GM10266 (cell line): ENCODE results near the gene LRRC49.

Experiments used
- DNase-seq: peaks from one replicate; pipeline ENCODE4 v3.0.0; 2012; ENCODE audit errors: extremely low spot score
- TF ChIP-seq, protein P1 (sequence below): IDR thresholded peaks from 2 replicates; pipeline ENCODE4 v1.5.1; 2012; ENCODE audit warnings: mild to moderate bottlenecking, low read depth; ENCODE audit not compliant: control insufficient read depth, insufficient read depth; ENCODE audit errors: missing control alignments

LRRC49 gene

DNA sequence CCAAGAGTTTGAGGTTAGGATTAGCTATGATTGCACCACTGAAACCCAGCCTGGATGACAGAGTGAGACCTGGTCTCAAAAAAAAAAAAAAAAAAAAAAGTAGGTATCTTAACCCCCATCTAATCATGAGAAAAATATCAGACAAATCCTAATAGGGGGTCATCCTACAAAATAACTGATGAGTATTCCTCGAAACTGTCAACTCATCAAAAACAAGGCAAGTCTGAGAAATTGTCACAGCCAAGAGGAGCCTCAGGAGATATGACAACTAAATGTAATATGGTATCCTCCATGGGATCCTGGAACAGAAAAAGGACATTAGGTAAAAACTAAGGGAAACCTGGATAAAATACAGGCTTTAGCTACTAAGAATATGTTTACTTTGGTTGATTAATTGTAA is 70.6 kb downstream of the LRRC49 start:
- TF ChIP-seq, protein P1, sequence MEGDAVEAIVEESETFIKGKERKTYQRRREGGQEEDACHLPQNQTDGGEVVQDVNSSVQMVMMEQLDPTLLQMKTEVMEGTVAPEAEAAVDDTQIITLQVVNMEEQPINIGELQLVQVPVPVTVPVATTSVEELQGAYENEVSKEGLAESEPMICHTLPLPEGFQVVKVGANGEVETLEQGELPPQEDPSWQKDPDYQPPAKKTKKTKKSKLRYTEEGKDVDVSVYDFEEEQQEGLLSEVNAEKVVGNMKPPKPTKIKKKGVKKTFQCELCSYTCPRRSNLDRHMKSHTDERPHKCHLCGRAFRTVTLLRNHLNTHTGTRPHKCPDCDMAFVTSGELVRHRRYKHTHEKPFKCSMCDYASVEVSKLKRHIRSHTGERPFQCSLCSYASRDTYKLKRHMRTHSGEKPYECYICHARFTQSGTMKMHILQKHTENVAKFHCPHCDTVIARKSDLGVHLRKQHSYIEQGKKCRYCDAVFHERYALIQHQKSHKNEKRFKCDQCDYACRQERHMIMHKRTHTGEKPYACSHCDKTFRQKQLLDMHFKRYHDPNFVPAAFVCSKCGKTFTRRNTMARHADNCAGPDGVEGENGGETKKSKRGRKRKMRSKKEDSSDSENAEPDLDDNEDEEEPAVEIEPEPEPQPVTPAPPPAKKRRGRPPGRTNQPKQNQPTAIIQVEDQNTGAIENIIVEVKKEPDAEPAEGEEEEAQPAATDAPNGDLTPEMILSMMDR, result no peak

DNA sequence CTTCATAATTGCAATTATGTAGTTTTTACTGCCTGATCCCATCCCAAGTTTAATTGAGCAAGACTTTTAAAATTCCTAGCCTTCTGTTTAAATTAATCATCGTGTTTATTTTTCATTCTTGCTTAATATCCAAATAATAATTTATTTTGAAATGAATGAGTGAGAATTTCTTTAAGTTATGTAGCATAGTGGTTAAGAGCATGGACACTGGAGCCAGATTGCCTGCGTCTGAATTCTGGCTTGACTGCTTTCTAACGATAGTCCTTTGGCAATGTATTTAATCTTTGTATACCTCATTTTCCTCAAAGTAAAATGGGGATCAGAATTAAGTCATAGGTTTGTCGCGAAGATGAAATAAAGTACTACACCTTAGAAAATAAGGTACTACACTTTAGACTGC is 71.4 kb downstream of the LRRC49 start:
- TF ChIP-seq, protein P1, result no peak
- no peak for DNase-seq

More for the DNA sequence above, 70.6 kb downstream of the LRRC49 start:
- DNase-seq, result no peak

DNA sequence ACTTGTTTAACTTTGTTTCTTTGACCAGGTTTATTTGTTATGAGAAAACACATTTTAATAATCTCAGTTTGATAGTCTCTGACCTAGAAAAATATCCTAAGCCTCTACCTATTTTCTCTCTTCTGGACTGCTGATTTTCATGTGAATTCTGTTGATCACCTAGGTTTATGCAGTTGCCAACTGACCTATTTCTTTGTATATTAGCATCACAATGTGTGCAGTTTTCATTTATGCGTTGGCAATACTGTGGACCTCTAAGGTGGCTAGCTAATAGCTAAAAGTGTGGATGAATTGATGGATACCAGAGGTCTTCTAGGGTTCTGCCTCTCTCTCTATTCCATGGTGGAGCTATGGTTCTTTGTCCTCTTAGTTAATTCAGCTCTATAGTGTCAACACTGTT is 72.1 kb downstream of the LRRC49 start:
- TF ChIP-seq, protein P1, result no peak
- no peak for DNase-seq

DNA sequence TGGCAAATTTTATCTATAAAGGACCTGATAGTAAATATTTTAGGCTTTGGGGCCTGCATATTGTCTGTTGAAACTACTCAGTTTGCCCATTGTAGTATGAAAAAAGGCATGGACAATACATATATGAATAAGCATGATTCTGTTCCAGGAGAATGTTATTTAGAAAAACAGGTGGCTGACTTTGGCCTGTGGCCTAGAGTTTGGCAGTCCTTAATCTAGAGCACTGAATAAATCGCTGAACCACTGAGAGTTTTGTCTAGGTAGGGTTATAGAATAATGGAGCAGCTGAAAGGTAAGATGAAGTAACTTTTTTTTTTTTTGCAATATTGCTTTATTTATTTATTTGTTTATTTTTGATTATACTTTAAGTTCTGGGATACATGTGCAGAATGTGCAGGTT is 75.0 kb downstream of the LRRC49 start:
- TF ChIP-seq, protein P1, result no peak
- DNase-seq, result no peak

DNA sequence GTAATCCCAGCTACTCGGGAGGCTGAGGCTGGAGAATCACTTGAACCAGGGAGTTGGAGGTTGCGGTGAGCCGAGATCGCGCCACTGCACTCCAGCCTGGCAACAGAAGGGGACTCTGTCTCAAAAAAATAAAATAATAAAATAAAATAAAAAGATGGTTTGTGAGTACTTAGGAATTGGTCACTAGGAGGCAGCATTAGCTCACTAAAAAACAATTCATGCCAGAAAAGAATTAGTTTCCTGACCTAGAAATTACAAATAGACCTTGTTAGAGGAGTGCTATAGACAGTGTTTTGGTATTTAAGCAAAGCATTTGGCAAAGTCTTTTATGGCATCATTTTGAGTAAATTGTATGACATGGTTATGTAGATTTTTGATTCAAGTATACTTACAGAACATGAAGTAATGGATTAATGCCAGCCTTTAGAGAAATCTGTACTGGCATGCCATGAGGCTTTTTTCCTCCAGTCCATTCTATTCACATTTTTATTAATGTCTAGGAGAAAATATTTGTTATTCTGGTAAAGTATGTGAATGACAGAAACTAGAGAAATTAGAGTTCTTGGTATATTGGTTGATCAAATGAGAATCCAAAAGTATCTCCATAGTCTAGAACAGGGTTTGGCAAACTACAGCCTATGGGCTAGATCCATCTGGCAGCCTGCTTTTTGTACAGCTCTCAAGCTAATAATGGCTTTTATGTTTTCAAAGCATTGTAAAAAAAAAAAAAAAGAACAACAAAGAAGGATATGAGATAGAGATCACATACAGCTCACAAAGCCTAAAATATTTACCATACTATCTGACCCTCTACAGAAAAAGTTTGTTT is 81.6 kb downstream of the LRRC49 start:
- DNase-seq, result no peak
- TF ChIP-seq, protein P1, result no peak

DNA sequence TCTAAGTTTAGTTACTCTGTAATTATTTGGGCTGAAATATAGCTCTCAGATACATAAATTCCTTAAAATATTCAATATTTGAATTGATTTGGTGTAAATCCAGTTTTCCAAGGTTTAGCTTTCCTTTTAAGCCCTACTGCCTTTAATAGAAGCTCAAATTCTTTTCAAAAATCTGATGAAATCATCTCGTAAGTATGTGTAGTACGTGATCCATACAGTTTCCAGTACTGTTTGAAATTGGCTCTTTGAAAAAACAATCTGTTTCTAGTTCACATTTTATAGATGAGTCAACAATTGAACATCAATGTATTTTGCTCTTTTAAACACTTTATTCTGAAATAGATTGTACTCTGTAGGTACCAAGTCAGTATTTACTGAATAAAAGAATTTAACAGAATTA is 84.2 kb downstream of the LRRC49 start:
- TF ChIP-seq, protein P1, result no peak
- DNase-seq, result no peak

DNA sequence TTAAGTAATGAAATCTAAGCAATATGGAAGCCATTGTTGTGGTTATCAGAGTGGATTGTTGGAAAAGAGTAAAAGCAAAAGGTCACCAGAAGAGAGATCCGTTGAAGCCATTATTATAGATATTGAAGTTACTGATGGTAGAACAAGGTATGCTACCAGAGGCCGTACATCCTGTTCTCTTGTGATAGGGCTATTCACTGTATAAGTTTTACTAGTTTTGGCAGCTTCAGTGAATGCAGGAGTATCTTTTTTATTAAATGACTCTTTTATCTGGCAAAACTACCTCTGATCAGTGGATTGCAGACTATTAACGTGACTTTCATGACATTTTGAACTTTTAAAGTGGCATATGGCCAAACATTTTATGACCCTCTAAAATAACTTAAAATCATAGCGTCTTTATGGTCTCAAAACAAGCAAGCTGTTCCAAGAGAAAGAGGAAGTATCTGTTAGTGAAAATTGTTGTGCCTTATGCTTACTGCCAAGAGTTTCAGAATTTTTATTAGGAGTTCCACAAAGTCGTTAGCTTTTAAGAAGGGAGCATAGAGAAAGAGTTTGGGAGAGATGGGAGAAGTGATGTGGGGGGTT is 102.9 kb downstream of the LRRC49 start:
- DNase-seq, result no peak
- TF ChIP-seq, protein P1, result no peak
